T follicular helper cell (primary cell): ENCODE data around the gene FAR2.
"Not testable (repeated sequence)": the region's sequence is repeated elsewhere in the genome, so short reads cannot be mapped to it uniquely, and the experiment has no call there.

Source experiments
- DNase-seq: peaks from one replicate; pipeline ENCODE4 v3.0.0-alpha.2; 2020; ENCODE audit warnings: low read depth

Gene FAR2

DNA sequence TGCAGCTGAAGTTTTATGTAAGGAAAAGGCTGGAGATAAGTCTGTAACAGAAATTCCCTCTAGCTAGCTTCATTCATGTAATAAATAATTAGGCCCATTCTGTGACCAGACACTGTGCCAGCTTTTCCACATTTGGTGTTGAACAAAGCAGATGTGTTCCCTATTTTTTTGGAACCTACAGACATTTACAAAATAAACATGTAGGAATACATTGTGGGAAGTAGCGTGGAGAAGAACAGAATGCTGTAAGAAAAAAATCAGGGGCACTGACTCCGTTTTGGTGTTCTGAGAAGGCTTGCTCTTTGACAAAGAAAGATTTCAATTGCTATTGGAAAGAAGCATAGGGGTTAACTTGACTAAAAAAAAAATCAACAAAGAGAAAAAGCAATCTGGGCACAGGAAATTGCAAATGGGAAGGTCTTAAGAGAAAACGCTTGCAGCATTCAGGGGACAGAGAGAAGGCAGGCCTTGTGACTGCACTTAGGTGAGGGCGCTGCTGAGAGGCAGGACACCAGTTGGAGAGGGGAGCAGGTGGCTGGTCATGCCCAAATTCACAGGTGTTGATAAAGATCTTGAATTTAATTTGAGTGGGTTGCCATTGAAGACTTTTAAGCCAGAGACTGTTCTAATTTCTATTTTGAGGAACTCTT, 4.0 kb downstream of the FAR2 start:
- DNase-seq = no peak

DNA sequence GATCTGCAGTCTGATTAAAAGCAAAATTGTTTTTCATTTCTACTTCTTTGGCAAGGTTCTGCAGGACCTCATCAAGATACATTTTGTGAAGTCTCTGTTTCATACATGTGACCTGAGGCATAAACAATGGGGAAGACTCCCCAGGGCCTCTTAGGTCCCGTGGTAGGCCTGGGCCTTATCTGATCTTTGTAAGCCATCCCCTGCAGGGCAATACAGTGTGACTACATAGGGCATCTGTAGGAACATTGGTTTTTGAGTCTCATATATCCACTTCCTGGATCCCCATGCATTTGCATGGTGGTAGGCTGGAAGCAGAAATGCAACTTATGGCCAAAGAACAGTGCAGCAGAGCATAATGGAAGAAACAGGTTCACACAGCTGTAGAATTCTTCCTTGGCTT, 6.0 kb downstream of the FAR2 start:
- no peak for DNase-seq

DNA sequence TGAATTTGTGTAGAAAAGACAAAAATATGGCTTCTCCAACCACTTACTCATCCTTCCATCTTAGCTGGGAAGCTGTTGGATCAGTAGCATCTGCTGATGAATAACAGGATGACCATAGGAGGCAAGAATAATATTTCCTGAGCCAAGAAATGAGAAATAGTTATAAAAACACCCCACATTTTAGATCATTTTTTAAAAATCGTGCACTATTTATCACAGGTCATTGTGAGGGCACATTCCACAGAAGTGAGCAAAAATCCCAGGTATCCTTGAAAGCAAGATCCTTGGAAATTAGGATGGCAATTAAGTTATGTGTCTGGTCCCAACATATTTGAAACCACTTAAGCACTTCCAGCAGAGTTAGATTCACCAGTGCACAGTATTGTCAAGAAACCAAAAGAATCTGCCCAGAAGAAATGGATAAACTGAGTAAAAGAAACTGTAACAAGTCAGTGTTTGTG, 8.4 kb downstream of the FAR2 start:
- DNase-seq = no peak

GRCh38 chr12:29158115-29158763, 9.2 kb downstream of the FAR2 start:
- no peak for DNase-seq

- no peak for DNase-seq
Measured at GRCh38 chr12:29159661-29160060, 10.6 kb downstream of the FAR2 start.

GRCh38 chr12:29160230-29160629, 11.2 kb downstream of the FAR2 start:
- no peak for DNase-seq

- no peak for DNase-seq
Measured at GRCh38 chr12:29163146-29163545, 14.1 kb downstream of the FAR2 start.

GRCh38 chr12:29164477-29165393, 15.7 kb downstream of the FAR2 start:
- DNase-seq = no peak

DNA sequence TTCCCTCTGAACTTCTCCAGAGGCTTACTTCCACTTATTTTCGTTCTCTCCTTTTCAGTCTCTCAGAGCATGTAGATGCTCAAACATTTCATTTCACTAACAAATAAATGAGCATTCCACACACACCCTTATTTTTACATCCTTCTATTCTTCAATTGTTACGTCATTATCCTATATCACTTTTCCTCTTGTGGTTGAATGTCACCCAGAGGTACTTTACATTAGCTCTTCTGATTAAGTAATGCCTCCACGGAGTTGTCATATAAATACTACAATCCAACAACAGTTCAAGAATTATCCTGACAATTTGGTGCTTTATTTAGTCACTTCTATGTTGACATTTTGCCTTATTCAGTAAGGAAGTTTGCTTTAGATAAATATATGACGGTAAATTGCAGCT, 18.4 kb downstream of the FAR2 start:
- DNase-seq = no peak

DNA sequence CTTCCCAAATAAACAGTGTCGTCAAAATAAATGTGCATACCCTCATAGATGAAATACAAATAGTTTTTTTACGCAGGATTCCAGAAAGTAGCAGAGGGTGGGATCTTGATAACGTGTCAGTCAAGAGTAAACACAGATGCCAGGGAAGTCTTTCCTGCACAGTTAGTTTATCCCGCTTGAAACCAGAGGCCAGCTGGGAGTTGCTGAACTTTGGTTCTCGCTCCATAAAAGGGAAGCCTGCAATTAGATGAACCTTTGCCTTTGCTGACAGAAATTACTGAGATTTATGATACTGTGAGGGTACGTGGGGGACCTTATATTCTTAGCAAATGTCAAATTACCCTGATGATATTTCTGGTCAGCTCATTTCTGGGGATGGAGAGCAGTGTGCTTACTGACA, 18.9 kb downstream of the FAR2 start:
- no peak for DNase-seq

- not testable (repeated sequence) for DNase-seq
Measured at GRCh38 chr12:29169978-29170377, 20.9 kb downstream of the FAR2 start.

- not testable (repeated sequence) for DNase-seq
Measured at GRCh38 chr12:29170478-29171084, 21.5 kb downstream of the FAR2 start.

GRCh38 chr12:29171421-29172258, 22.6 kb downstream of the FAR2 start:
- no peak for DNase-seq

- no peak for DNase-seq
Measured at GRCh38 chr12:29176941-29177340, 27.9 kb downstream of the FAR2 start.

GRCh38 chr12:29182247-29182646, 33.2 kb downstream of the FAR2 start:
- DNase-seq = not testable (repeated sequence)

GRCh38 chr12:29187756-29188155, 38.7 kb downstream of the FAR2 start:
- DNase-seq = no peak

GRCh38 chr12:29191267-29191850, 42.3 kb downstream of the FAR2 start:
- DNase-seq = no peak

GRCh38 chr12:29198901-29199300, 49.8 kb downstream of the FAR2 start:
- no peak for DNase-seq

- DNase-seq = no peak
Measured at GRCh38 chr12:29200586-29200985, 51.5 kb downstream of the FAR2 start.

DNA sequence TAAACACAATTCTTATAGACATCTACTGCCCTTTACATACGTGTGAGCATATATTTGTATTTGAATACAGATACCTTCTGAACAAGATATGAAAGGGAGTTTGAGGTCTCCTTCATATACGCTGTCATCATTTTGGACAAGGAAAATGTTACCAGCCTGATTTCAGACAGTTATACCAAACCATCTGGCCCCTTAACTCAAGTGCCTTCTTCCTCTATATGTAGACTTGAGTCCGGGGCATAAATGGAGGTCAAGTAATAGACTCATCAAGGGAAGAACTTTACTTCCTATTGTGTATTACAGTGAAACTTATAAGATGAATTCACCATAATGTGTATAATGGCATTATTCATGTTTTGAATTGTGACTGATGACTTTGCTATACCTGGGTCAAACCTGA, 52.2 kb downstream of the FAR2 start:
- DNase-seq = no peak

- no peak for DNase-seq
Measured at GRCh38 chr12:29201746-29202145, 52.7 kb downstream of the FAR2 start.
